IgD-negative memory B cell (primary cell): ENCODE results near the gene KSR1. TPM values are rescaled to one million over a fixed set of nuclear protein-coding genes. Genes with fewer than 3 reads are reported as not detected.
"Not testable (repeated sequence)": the region's sequence is repeated elsewhere in the genome, so short reads cannot be mapped to it uniquely, and the experiment has no call there.

Source experiments
- H3K27ac Mint-ChIP-seq, 3 donors: one replicate each; pipeline ENCODE4 v1.8.0; 2020 to 2022; ENCODE audit warnings: mild to moderate bottlenecking in 3 of 3, mixed read lengths in 3 of 3, moderate library complexity in 1 of 3
- H3K27me3 Mint-ChIP-seq: one replicate; pipeline ENCODE4 v1.8.0; 2021; ENCODE audit warnings: mixed read lengths
- H3K36me3 Mint-ChIP-seq: one replicate; pipeline ENCODE4 v1.8.0; 2020; ENCODE audit warnings: mild to moderate bottlenecking, mixed read lengths
- H3K4me1 Mint-ChIP-seq, 3 donors: one replicate each; pipeline ENCODE4 v1.8.0; 2020 to 2022; ENCODE audit warnings: mixed read lengths in 3 of 3, mild to moderate bottlenecking in 1 of 3
- H3K4me3 Mint-ChIP-seq, 4 donors: one replicate each; pipeline ENCODE4 v1.8.0; 2020 to 2022; ENCODE audit warnings: mild to moderate bottlenecking in 4 of 4, mixed read lengths in 4 of 4, moderate library complexity in 3 of 4
- H3K9me3 Mint-ChIP-seq, 3 donors: one replicate each; pipeline ENCODE4 v1.8.0; 2020 to 2021; ENCODE audit warnings: mixed read lengths in 3 of 3, mild to moderate bottlenecking in 1 of 3
- polyA plus RNA-seq: library from polyadenylated mRNA; unstranded; fragments of 300-500 nt; fragmentation: Illumina TruSeq; gene quantifications from one replicate; pipeline ENCODE4 v1.2.3, GENCODE V29; 2021

The KSR1 gene
- 2.1 TPM for polyA plus RNA-seq

DNA sequence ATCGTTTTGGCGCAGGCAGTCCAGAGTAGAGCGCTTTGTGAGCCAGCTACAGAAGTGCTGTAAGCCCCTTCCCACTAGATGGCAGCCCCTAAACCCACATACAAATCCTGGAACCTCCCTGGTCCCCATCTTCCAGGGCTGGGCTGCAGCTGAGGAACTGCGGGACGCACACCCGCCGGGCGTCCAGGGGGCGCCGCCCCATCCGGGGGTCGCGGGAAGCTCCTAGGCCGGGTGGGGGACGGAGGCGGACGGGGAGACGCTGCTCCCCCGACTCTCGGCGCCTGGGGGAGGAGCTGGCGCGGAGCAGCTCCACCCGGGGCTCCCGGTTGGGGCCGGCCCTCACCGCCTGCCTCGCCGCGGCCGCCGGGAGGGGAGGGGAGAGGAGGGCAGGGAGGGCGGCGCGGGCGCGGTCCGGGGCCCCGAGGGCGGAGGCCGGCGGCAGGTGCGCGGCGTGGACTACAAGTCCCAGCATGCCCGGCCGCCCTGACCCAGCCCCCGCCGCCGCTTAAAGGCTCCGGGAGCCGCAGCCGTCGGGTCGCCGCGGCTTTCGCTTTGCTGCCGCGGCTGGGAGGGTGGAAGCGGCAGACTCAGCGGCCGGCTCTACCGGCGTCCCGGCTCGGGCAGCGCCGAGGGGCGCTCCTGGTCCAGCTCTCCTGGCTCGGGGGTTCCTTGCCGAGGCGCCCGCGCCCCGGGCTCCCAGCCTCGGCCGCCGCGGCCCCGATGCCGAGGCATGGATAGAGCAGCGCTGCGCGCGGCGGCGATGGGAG, at the start of gene KSR1:
KSR1 (plus strand) TSS at position 535 of the 767 bp plus-strand sequence; CDS start at position 731, 196 bp downstream.
- no peaks in the 10 kb centered on the region for H3K9me3 Mint-ChIP-seq
- H3K27me3 Mint-ChIP-seq = no peaks in the 10 kb centered on the region
- no peaks in the 10 kb centered on the region for H3K36me3 Mint-ChIP-seq
- H3K4me3 Mint-ChIP-seq = peak within 1 kb of the TSS; percentile 88 to 97 (median 94)
- peaks cover 10 to 18% (median 11%) of the 10 kb centered on the region in 3 donors for H3K4me1 Mint-ChIP-seq
- peak within 1 kb of the TSS; percentile 55 to 98 (median 78) for H3K27ac Mint-ChIP-seq

DNA sequence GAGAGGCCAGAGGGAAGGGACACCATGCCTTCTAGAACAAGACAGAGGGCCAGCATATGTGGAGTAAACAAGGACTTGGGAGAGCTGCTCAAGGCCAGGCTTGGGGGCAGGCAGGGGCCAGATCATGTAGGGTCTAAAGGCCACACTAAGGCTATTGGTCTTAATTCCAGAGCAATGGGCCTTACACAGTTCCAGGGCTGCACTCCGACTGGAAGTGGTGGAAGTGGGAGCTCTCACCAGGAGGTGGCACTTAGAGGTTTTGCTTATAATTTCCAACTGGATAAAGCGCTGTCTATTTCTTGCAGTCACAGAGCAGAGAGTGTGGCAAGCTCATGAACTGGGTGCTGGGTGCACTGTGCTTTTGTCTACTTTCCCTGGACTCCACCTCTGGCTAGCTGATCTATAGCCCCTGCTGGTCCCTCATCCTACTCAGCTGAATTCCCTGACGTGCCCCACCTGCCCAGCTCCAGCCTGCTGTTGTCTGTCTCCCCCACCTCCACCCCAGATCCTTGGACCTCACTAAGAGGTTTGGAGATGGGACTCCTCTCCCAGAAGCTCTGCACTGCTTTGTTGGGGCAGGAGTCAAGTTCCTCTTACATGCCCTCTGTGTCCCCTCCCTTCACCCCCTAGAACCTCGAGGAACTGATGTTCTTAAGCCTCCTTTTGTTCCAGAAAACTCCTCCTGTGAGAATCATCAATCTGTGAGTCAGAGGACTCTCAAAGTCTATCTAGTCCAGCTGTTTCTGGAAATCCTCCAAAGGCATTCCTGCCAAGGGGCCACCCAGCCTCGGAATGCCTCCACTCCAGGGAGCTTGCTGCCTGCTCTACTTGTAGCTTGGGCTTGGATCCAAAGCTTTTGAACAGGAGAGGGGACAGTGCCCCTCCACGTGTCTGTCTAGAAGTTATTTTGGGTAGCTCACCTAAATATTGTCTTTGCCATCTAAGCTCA, 48.1 kb upstream of the KSR1 start:
- H3K4me1 Mint-ChIP-seq = no peaks in the 10 kb centered on the region

DNA sequence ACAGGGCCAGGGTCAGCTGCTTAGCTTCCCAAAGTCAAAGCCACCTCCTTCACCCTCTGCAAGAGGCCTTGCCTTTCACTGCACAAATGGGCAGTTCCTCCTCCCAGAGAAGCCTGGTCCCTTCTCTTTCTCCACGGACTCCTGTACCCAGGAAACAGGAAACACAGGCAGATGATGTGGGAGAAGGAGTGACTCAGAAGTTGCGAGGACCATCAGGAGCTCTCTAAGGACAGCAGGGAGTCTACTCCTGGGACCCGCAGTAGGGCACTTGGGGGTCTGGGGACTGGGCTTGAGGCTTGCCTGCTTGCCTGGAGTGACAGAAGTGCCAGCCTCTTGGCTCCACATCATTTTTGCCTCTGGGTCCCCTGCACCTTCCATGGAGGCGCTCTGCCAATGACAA, 47.4 kb upstream of the KSR1 start:
- Mint-ChIP-seq H3K27ac (no peak overlapping the region), H3K4me3 (peak overlapping the region in 1 of 4 donors; percentile 39), H3K4me1 (no peaks in the 10 kb centered on the region), H3K27me3 (peaks cover 10% of the 10 kb centered on the region), H3K36me3 (peaks cover 1% of the 10 kb centered on the region), H3K9me3 (no peaks in the 10 kb centered on the region)

More for the DNA sequence above, 48.1 kb upstream of the KSR1 start:
- Mint-ChIP-seq H3K9me3 (no peaks in the 10 kb centered on the region), H3K27ac (no peak overlapping the region), H3K36me3 (peaks cover 1% of the 10 kb centered on the region), H3K27me3 (peaks cover 10% of the 10 kb centered on the region), H3K4me3 (no peak overlapping the region)

DNA sequence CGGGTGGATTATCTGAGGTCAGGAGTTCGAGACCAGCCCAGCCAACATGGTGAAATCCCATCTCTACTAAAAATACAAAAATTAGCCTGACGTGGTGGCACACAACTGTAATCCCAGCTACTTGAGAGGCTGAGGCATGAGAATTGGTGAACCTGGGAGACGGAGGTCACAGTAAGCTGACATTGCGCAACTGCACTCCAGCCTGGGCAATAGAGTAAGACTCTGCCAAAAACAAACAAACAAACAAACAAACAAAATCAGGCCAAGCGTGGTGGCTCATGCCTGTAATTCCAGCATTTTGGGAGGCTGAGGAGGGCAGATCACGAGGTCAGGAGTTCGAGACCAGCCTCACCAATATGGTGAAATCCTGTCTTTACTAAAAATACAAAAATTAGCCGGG, 44.1 kb upstream of the KSR1 start:
- H3K4me1 Mint-ChIP-seq, H3K36me3 Mint-ChIP-seq, H3K4me3 Mint-ChIP-seq, H3K9me3 Mint-ChIP-seq, H3K27ac Mint-ChIP-seq, H3K27me3 Mint-ChIP-seq: not testable (repeated sequence)

DNA sequence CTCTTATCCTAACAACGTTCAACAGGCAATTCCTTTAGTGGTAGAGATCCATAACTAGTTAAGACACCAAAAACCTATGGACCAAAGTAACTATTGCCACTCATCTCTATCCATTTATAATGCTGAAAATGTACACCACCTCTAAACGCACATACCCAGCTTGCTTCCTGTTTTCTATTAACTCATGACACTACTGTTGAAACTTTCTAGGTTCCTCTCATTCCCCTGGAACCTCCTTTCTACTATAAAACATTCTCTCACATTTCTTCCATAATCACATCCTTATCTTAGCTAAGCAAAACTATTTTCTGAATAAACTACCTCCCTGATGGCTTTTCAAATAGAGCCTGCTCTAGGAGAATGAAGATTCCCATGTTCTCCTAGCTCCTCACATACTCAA, 42.9 kb upstream of the KSR1 start:
- H3K9me3 Mint-ChIP-seq = no peaks in the 10 kb centered on the region
- H3K36me3 Mint-ChIP-seq = peaks cover 1% of the 10 kb centered on the region
- no peak overlapping the region for H3K27ac Mint-ChIP-seq
- peaks cover 0 to 2% (median 0%) of the 10 kb centered on the region in 3 donors for H3K4me1 Mint-ChIP-seq
- no peak overlapping the region for H3K4me3 Mint-ChIP-seq
- H3K27me3 Mint-ChIP-seq = peaks cover 6% of the 10 kb centered on the region

DNA sequence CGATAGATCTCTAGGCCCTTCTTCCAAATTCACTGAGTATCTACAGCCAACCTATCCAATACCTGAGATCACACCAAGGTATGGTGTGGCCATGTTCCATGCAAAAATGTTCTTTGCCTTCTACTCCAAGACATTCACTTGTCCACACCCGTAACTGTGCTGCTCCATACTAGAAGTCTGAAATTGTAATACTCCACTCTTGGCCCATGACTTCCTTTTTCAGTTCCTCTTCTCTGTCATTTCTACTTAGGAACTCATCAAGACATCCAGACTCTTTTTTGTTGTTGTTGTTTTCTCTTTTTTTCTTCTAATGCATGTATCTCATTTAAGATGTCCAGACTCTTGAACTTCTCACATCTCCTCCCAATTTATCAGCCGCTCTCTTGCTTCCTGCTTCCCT, 42.5 kb upstream of the KSR1 start:
- H3K36me3 Mint-ChIP-seq = peaks cover 1% of the 10 kb centered on the region
- H3K4me1 Mint-ChIP-seq = peaks cover 0 to 2% (median 0%) of the 10 kb centered on the region in 3 donors
- no peaks in the 10 kb centered on the region for H3K9me3 Mint-ChIP-seq
- peaks cover 6% of the 10 kb centered on the region for H3K27me3 Mint-ChIP-seq
- no peak overlapping the region for H3K27ac Mint-ChIP-seq
- H3K4me3 Mint-ChIP-seq = no peak overlapping the region

DNA sequence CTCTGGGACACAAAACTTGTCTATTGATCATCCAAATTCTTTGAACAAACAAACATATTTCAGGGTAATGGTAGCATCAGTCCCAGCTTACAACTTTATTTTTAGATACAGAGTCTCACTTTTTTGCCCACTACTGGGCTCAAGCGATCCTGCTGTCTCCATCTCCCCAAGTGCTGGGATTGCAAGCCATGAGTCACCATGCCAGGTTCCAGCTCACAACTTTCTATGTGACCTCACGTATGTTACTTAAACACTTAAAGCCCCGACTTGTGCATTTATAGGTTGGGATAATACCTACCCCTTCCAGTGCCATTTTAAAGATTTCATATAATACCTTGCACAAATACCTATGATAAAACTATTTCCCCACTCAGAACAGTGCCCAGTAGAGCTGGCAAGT, 42.0 kb upstream of the KSR1 start:
- no peak overlapping the region for H3K27ac Mint-ChIP-seq
- no peak overlapping the region for H3K4me3 Mint-ChIP-seq
- peaks cover 4% of the 10 kb centered on the region for H3K27me3 Mint-ChIP-seq
- H3K36me3 Mint-ChIP-seq = peaks cover 1% of the 10 kb centered on the region
- H3K9me3 Mint-ChIP-seq = no peaks in the 10 kb centered on the region
- peaks cover 0 to 2% (median 0%) of the 10 kb centered on the region in 3 donors for H3K4me1 Mint-ChIP-seq

DNA sequence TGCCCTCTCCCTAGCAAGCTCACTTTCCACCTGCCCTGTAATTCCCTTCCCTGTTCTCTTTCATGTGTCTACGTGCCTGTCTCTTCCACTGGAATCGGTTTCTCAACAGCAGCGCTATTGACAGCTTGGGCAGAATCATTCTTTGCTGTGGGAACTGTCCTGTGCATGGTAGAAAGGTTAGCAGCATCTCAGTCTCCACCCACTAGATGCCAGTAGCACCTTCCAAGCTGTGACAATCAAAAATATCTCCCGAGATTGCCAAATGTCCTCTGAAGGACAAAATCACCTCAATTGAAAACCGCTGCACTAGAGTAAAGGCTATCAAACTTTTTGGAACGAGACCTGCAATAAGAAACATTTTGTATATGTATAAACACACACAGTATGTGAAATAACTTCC, 41.6 kb upstream of the KSR1 start:
- Mint-ChIP-seq H3K27ac (no peak overlapping the region), H3K4me1 (peaks cover 0 to 2% (median 0%) of the 10 kb centered on the region in 3 donors), H3K4me3 (no peak overlapping the region), H3K9me3 (no peaks in the 10 kb centered on the region), H3K27me3 (peaks cover 1% of the 10 kb centered on the region), H3K36me3 (peaks cover 1% of the 10 kb centered on the region)

DNA sequence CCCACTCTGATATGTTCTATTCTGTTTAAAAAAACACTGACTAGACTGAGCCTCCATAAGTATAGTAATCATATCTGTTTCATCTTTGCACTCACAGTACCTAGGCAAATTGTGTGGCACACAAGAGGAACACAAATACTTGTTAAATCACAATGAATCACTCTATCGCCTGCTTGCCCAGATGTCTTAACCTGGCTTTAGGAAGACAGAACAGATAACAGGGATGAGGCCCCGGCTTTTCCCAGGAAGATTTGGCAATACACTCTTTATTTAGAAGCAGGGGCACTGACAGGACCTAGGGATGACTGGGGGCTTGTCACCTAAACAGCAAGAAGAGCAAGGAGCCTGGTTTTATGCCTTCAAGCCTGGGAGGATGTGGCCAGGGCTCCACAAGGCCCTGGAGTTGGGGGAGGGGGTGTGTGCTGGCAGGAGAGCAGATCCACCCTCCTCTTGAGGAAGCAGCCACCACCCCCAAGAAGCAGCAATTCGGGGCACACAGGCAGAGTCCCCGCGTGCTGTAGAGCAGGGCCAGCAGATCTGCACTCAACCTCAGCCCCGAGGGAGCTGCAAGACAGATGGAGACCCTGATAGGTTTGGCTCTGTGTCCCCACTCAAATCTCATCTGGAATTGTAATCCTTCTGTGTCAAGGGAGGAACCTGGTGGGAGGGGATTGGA, 41.0 kb upstream of the KSR1 start:
- Mint-ChIP-seq H3K27ac (no peak overlapping the region), H3K36me3 (peaks cover 1% of the 10 kb centered on the region), H3K4me1 (peaks cover 0 to 2% (median 0%) of the 10 kb centered on the region in 3 donors), H3K9me3 (no peaks in the 10 kb centered on the region), H3K27me3 (peaks cover 1% of the 10 kb centered on the region), H3K4me3 (no peak overlapping the region)

DNA sequence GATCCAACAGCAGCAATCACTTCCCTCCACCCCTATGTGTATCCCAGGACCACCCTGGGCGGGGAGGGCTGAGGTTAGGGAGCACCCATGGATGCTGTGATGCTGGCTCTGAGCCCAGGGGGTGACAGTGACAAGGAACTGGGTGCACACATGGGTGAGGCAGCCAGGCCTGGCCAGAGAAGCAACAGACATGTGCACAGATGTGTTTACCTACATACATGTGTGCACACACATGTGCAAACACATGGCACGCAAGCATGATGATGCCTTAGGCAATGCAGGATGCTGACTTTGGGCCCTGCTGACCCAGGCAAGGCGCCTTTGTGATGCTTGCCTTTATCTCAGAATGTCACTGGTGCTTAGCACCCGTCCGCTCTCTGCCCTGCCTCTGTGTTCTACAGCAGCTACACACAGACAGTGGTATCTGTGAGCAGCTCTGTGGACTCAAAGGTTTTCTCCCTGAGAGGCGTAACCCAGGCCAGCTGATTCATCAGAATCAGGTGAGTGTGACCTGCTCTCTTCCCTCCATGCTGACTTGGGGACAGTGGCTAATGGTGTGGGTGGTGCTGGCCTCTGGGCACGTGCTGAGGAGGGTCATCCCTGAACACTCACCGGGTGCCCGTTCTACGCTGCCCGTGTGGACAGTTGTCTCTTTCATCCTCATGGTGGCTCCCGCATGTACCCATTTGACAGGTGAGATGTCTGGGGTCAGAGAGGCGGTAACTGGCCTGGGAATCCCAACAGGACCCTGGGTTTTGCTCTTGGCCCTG, 38.5 kb upstream of the KSR1 start:
- H3K4me1 Mint-ChIP-seq = peaks cover 0 to 2% (median 0%) of the 10 kb centered on the region in 3 donors
- no peak overlapping the region for H3K27ac Mint-ChIP-seq
- peaks cover 1% of the 10 kb centered on the region for H3K36me3 Mint-ChIP-seq
- H3K9me3 Mint-ChIP-seq = no peaks in the 10 kb centered on the region
- no peak overlapping the region for H3K4me3 Mint-ChIP-seq
- no peaks in the 10 kb centered on the region for H3K27me3 Mint-ChIP-seq

DNA sequence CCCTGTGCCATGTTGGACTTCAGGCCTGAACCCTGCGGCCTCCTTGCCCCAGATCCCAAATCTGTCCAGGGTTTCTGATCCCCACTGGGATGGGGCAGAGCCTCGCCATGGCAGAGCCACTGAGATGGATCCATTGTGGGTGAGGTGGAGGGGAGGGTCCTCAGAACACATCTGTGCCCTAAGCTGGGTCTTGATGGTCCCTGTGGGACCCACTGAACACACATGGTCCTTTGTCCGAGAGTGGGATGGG, 38.0 kb upstream of the KSR1 start:
- no peaks in the 10 kb centered on the region for H3K9me3 Mint-ChIP-seq
- H3K27me3 Mint-ChIP-seq = no peaks in the 10 kb centered on the region
- H3K36me3 Mint-ChIP-seq = peaks cover 1% of the 10 kb centered on the region
- peaks cover 0 to 2% (median 0%) of the 10 kb centered on the region in 3 donors for H3K4me1 Mint-ChIP-seq
- no peak overlapping the region for H3K27ac Mint-ChIP-seq
- H3K4me3 Mint-ChIP-seq = no peak overlapping the region

DNA sequence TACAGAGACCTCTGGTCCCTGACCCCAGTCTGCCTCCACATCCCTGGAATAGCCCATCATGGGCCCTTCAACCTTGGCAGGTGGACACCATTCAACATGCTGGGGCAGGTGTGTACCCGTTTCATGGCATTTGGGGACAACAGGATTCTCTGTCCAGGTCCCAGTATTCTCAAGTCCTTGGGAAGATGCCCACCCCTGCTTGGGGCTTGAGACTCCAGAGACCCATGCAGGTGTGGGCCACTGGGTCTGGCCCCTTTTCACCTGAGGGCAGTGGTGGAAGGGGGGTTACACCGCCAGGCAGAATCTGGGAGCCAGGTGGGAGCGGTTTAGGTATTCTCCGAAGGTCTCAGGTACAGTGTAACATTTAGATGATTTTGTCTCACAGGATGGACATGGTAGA, 37.1 kb upstream of the KSR1 start:
- H3K27me3 Mint-ChIP-seq = no peaks in the 10 kb centered on the region
- peaks cover 1% of the 10 kb centered on the region for H3K36me3 Mint-ChIP-seq
- no peak overlapping the region for H3K27ac Mint-ChIP-seq
- no peaks in the 10 kb centered on the region for H3K9me3 Mint-ChIP-seq
- H3K4me3 Mint-ChIP-seq = no peak overlapping the region
- peaks cover 0 to 3% (median 2%) of the 10 kb centered on the region in 3 donors for H3K4me1 Mint-ChIP-seq

DNA sequence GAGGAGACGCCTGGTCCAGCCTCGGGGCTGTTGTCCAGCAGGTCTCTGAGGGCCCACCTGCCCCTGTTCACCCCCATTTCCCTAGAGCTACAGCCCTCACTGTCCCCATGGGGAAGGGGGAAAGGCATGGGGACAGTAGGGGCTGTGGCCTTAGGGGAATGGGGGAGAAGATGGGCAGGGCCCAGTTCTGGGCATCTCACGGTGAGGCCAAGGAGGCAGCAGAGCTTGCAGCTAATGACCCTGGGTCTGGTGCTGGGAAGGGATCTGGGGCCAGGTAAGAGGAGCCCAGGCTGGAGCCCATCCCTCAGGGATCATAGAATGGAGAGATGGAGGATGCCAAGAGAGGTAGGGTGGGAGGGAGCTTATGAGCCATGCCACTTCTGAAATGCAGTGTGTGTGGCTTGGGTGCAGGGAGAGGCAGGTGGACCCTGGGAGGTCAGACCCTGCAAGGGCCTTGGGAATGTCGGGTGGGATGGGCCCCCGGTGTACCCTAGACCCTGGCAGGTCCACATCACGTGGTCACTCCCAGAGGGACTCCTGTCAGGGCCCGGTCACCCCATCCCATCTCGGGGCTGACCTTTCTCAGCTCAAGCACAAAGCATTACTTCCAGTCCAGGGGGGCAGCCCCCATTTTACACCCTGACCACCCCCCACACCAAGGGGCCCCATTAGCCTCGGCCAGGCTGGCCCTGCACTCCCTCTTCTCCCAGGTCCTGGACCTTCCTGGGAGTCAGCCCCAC, 35.9 kb upstream of the KSR1 start:
- Mint-ChIP-seq H3K9me3 (no peaks in the 10 kb centered on the region), H3K27ac (peak overlapping the region in 1 of 3 donors; percentile 35), H3K36me3 (peaks cover 1% of the 10 kb centered on the region), H3K4me1 (peaks cover 0 to 3% (median 2%) of the 10 kb centered on the region in 3 donors), H3K4me3 (no peak overlapping the region), H3K27me3 (no peaks in the 10 kb centered on the region)

DNA sequence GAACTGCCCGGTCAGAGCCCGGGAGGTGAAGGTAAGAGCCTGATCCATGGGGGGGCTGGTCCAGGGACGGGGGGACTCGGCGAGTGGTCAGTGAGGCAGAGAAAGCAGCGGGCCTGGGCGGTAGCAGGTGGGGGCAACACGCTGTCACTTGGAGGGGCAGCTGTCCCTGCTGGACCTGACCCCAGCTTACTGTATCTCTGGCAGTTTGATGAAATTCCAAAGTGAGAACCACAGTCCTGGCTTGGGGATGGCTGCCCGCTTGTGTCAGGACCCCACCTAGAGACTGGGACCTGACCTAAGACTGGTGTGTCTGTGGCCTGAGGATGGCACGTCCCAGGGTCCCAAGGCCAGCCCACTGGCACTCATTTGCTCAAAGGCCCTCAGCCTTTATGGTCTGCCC, 35.1 kb upstream of the KSR1 start:
- H3K27ac Mint-ChIP-seq = no peak overlapping the region
- H3K4me3 Mint-ChIP-seq = no peak overlapping the region
- no peaks in the 10 kb centered on the region for H3K9me3 Mint-ChIP-seq
- peaks cover 0 to 3% (median 0%) of the 10 kb centered on the region in 3 donors for H3K4me1 Mint-ChIP-seq
- H3K36me3 Mint-ChIP-seq = peaks cover 1% of the 10 kb centered on the region
- H3K27me3 Mint-ChIP-seq = no peaks in the 10 kb centered on the region
